Naive thymus-derived CD4-positive, alpha-beta T cell (primary cell): ENCODE results near the gene SUGCT. TPM values are rescaled to one million over a fixed set of nuclear protein-coding genes. Genes with fewer than 3 reads are reported as not detected.

Source experiments
- ATAC-seq: fragments of 150-1000 bp; cut with Tn5 transposase; 2 replicates; pipeline ENCODE4 v1.10.0; 2021; ENCODE audit warnings: mild to moderate bottlenecking, moderate library complexity
- CTCF ChIA-PET: fragments of 350-600 bp; sonication (Branson Sonifier 250); formaldehyde crosslinking; loops from one replicate; lab custom pipeline; 2021; ENCODE audit warnings: antibody characterized with exemption; lab: Charles Lee
- POLR2A ChIA-PET: fragments of 350-600 bp; sonication (Branson Sonifier 250); formaldehyde crosslinking; loops from one replicate; lab custom pipeline; 2021; ENCODE audit warnings: antibody characterized with exemption, inconsistent platforms; lab: Charles Lee
- DNase-seq, 9 donors: peaks; one replicate each; pipeline versions ENCODE4 v3.0.0 to v3.0.0-alpha.2; 2020 to 2022; ENCODE audit warnings: mixed read lengths in 1 of 9
- H3K27ac ChIP-seq: one replicate; pipeline ENCODE4 v1.7.0; 2013; ENCODE audit warnings: mild to moderate bottlenecking, low read depth, low read length, moderate library complexity
- H3K27me3 ChIP-seq, 2 donors: one replicate each; pipeline ENCODE4 v1.7.0; 2013; ENCODE audit warnings: low read length in 2 of 2, mild to moderate bottlenecking in 2 of 2, moderate library complexity in 2 of 2; ENCODE audit not compliant: control insufficient read depth in 2 of 2, insufficient read depth in 2 of 2
- H3K36me3 ChIP-seq, 3 experiments: 1 replicate in 2 of 3; 2 replicates in 1 of 3; pipeline ENCODE4 v1.7.0; 2013; ENCODE audit warnings: low read length in 3 of 3, mild to moderate bottlenecking in 3 of 3, moderate library complexity in 1 of 3; ENCODE audit not compliant: insufficient read depth in 3 of 3, control insufficient read depth in 2 of 3
- H3K4me1 ChIP-seq, 2 donors: one replicate each; pipeline ENCODE4 v1.7.0; 2013; ENCODE audit warnings: low read length in 2 of 2, mild to moderate bottlenecking in 2 of 2, moderate library complexity in 1 of 2; ENCODE audit not compliant: control insufficient read depth in 2 of 2, insufficient read depth in 2 of 2
- H3K4me3 ChIP-seq: 2 replicates; pipeline ENCODE4 v1.7.0; 2013; ENCODE audit warnings: mild to moderate bottlenecking, low read length
- H3K9me3 ChIP-seq, 3 experiments: 1 replicate in 2 of 3; 2 replicates in 1 of 3; pipeline ENCODE4 v1.7.0; 2013; ENCODE audit warnings: low read length in 3 of 3; ENCODE audit not compliant: control insufficient read depth in 2 of 3
- H3K27ac Mint-ChIP-seq, 9 donors: one replicate each; pipeline ENCODE4 v1.8.0; 2020 to 2022; ENCODE audit warnings: mixed read lengths in 9 of 9, mild to moderate bottlenecking in 8 of 9, moderate library complexity in 5 of 9, inconsistent platforms in 2 of 9
- H3K27me3 Mint-ChIP-seq, 5 donors: one replicate each; pipeline ENCODE4 v1.8.0; 2021 to 2022; ENCODE audit warnings: mixed read lengths in 5 of 5, mild to moderate bottlenecking in 1 of 5
- H3K36me3 Mint-ChIP-seq, 5 donors: one replicate each; pipeline ENCODE4 v1.8.0; 2020 to 2022; ENCODE audit warnings: mixed read lengths in 5 of 5, mild to moderate bottlenecking in 3 of 5, inconsistent platforms in 1 of 5
- H3K4me1 Mint-ChIP-seq, 7 donors: one replicate each; pipeline ENCODE4 v1.8.0; 2020 to 2022; ENCODE audit warnings: mixed read lengths in 7 of 7, mild to moderate bottlenecking in 3 of 7, inconsistent platforms in 1 of 7
- H3K4me3 Mint-ChIP-seq, 10 donors: one replicate each; pipeline ENCODE4 v1.8.0; 2020 to 2022; ENCODE audit warnings: mild to moderate bottlenecking in 10 of 10, mixed read lengths in 10 of 10, moderate library complexity in 6 of 10, inconsistent platforms in 2 of 10
- H3K9me3 Mint-ChIP-seq, 11 donors: one replicate each; pipeline ENCODE4 v1.8.0; 2020 to 2022; ENCODE audit warnings: mixed read lengths in 11 of 11, mild to moderate bottlenecking in 4 of 11, inconsistent platforms in 1 of 11, moderate library complexity in 1 of 11
- intact Hi-C, 2 donors: fragments of 100-400 bp; cut with micrococcal nuclease; formaldehyde crosslinking; loops; one replicate each; pipeline ENCODE4 v1.15.1; 2023
- polyA plus RNA-seq, 2 donors: library from polyadenylated mRNA; unstranded; fragments of 300-500 nt; fragmentation: Illumina TruSeq; gene quantifications; one replicate each; pipeline ENCODE4 v1.2.3, GENCODE V29; 2021
- total RNA-seq, 6 experiments: library from RNA in 5 of 6; stranded (reverse) in 5 of 6; gene quantifications; 1 replicate in 5 of 6; 2 replicates in 1 of 6; pipeline ENCODE4 v1.2.3 and lab custom pipeline; 2021 to 2026

The SUGCT gene
- total and polyA plus RNA-seq, 7 experiments from 2014 or later, result 0.95 to 2.7 (median 2.2) TPM; not detected in 1

DNA sequence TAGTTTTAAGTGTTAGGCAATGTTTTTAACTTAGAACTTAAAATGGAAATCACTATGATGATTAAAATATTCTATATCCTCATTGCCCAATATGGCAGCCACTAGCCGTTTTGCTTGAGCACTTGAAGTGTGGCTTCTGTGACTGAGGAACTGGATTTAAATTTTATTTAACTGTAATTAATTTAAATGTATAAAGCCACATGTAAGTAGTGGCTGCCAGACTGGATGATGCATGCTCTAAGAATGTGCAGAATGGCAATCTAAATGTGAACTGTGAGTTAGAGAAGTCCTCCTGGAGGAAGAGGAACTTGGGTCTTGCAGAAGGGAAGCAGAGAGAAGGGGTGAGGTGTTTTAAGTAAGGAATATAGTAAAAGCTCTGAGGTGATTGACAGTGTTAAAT is 451.4 kb downstream of the SUGCT start:
- H3K4me3 ChIP-seq, result no peak overlapping the region
- CTCF ChIA-PET, result no interaction called here

DNA sequence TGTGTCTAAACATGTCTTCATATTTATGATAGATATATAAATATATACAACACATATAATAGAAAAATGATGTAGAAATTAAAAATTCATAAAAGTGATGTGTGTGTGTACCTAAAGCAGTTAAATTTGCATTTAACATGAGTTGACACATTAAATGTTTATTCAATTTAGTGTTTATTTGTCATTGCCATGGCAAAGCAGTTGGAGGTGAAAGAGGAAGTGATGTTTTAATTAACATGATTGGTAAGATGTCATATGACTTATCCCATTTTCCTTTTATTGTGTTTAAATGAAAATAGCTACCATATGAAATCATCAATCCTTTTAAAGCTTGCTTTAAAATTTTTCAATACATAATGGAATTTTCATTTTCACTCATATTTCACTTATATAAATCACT is 452.6 kb downstream of the SUGCT start:
- Mint-ChIP-seq H3K27me3 (no peaks in the 10 kb centered on the region), H3K27ac (no peak overlapping the region), H3K9me3 (peaks cover 0 to 12% (median 0%) of the 10 kb centered on the region in 11 donors), H3K4me3 (no peak overlapping the region), H3K36me3 (no peaks in the 10 kb centered on the region), H3K4me1 (no peaks in the 10 kb centered on the region)
- no peaks in the 10 kb centered on the region for H3K4me1 ChIP-seq
- no peaks in the 10 kb centered on the region for H3K27me3 ChIP-seq
- DNase-seq, result no peak
- no peak for ATAC-seq
- CTCF ChIA-PET, result no interaction called here
- no peak overlapping the region for H3K27ac ChIP-seq
- POLR2A ChIA-PET, result no interaction called here
- no peaks in the 10 kb centered on the region for H3K9me3 ChIP-seq
- H3K36me3 ChIP-seq, result no peaks in the 10 kb centered on the region
- intact Hi-C loops, result no loop called here
- H3K4me3 ChIP-seq, result no peak overlapping the region

More for the DNA sequence above, 451.4 kb downstream of the SUGCT start:
- Mint-ChIP-seq H3K36me3 (no peaks in the 10 kb centered on the region), H3K27me3 (no peaks in the 10 kb centered on the region), H3K4me1 (no peaks in the 10 kb centered on the region), H3K4me3 (no peak overlapping the region), H3K9me3 (peaks cover 0 to 8% (median 0%) of the 10 kb centered on the region in 11 donors), H3K27ac (no peak overlapping the region)
- POLR2A ChIA-PET, result no interaction called here
- no peak overlapping the region for H3K27ac ChIP-seq
- H3K4me1 ChIP-seq, result no peaks in the 10 kb centered on the region
- no peaks in the 10 kb centered on the region for H3K9me3 ChIP-seq
- intact Hi-C loops, result no loop called here
- no peaks in the 10 kb centered on the region for H3K27me3 ChIP-seq
- no peak for ATAC-seq
- no peaks in the 10 kb centered on the region for H3K36me3 ChIP-seq
- DNase-seq, result no peak

DNA sequence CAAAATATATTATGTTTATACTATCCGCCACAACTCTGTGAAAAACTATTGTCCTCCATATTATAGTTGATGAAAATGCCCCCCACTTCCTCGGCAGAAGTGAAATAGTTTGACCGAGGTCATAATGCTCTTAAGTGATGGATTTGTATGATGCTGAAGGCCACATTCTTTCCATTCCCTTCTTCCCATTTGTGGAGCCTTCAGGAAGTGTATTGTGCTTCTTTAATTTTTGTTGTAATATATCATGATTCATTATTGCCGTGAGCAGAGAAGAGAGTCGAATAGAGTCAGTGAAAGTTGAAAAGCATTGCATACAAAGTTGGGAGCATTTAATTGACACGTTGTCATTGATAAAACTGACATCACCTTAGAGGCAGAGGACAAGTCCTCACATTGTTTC is 460.3 kb downstream of the SUGCT start:
- Mint-ChIP-seq H3K27ac (no peak overlapping the region), H3K36me3 (peaks cover 0 to 7% (median 0%) of the 10 kb centered on the region in 5 donors), H3K9me3 (peaks cover 0 to 17% (median 2%) of the 10 kb centered on the region in 11 donors), H3K27me3 (no peaks in the 10 kb centered on the region), H3K4me1 (peaks cover 3 to 21% (median 20%) of the 10 kb centered on the region in 7 donors), H3K4me3 (no peak overlapping the region)
- CTCF ChIA-PET, result no interaction called here
- no peak overlapping the region for H3K4me3 ChIP-seq
- no peaks in the 10 kb centered on the region for H3K9me3 ChIP-seq
- no peaks in the 10 kb centered on the region for H3K27me3 ChIP-seq
- H3K4me1 ChIP-seq, result peaks cover 0 to 5% of the 10 kb centered on the region in 2 donors
- POLR2A ChIA-PET, result no interaction called here
- H3K36me3 ChIP-seq, result no peaks in the 10 kb centered on the region
- H3K27ac ChIP-seq, result no peak overlapping the region
- ATAC-seq, result no peak
- intact Hi-C loops, result no loop called here
- DNase-seq, result no peak

DNA sequence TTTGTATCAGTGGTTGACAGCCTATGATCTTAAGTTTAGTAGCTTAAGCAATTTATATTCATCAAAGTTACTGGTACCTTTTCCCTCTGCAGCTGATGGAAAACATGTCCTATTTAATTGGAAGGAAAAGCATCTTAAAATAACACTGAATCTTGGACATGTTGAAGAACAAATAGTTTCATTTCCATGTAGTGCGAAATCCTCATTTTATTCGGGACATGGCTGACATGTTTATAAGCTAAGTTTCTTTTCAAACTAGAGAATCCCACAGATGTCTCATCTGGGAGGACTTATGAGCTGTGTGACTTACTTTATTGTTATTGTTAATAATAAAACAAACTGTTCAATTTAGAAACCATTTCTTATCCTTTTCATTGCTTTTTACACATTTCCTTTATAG is 461.0 kb downstream of the SUGCT start:
- Mint-ChIP-seq H3K36me3 (peaks cover 0 to 7% (median 0%) of the 10 kb centered on the region in 5 donors), H3K9me3 (peaks cover 0 to 17% (median 0%) of the 10 kb centered on the region in 11 donors), H3K4me3 (no peak overlapping the region), H3K27me3 (peaks cover 0 to 7% (median 0%) of the 10 kb centered on the region in 5 donors), H3K4me1 (peaks cover 3 to 23% (median 21%) of the 10 kb centered on the region in 7 donors), H3K27ac (no peak overlapping the region)
- ChIA-PET POLR2A (no interaction called here), CTCF (no interaction called here)
- peaks cover 0 to 5% of the 10 kb centered on the region in 2 donors for H3K4me1 ChIP-seq
- H3K27me3 ChIP-seq, result no peaks in the 10 kb centered on the region
- ATAC-seq (no peak), DNase-seq (no peak)
- H3K4me3 ChIP-seq, result no peak overlapping the region
- H3K36me3 ChIP-seq, result no peaks in the 10 kb centered on the region
- H3K9me3 ChIP-seq, result no peaks in the 10 kb centered on the region
- H3K27ac ChIP-seq, result no peak overlapping the region
- intact Hi-C loops, result no loop called here

DNA sequence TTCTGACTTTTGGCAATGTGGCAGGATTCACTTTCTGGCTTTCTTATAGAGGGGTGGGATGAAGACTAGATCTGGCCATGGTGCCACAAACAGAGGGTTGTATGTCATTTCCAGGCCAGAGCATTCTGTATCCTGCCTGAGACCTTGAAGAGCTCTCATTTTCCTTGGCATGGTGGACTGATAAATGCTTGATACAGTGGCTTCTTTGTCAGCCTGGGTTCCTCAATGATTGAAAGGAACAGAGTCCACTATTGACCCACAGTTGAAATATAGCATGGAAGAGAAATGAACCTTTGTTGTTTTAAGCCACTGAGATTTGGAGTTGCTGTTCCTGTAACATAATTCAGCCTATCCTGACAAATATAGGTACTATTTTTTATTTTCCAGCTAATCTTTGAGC is 462.7 kb downstream of the SUGCT start:
- H3K9me3 Mint-ChIP-seq, result peaks cover 0 to 12% (median 0%) of the 10 kb centered on the region in 11 donors
- peaks cover 0 to 7% (median 6%) of the 10 kb centered on the region in 5 donors for H3K27me3 Mint-ChIP-seq
- no peak overlapping the region for H3K27ac Mint-ChIP-seq
- H3K4me3 Mint-ChIP-seq, result no peak overlapping the region
- intact Hi-C loops, result no loop called here
- DNase-seq, result no peak
- Histone ChIP-seq H3K4me1 (peaks cover 0 to 5% of the 10 kb centered on the region in 2 donors), H3K36me3 (no peaks in the 10 kb centered on the region), H3K27me3 (no peaks in the 10 kb centered on the region), H3K27ac (no peak overlapping the region), H3K9me3 (no peaks in the 10 kb centered on the region), H3K4me3 (no peak overlapping the region)
- ChIA-PET POLR2A (no interaction called here), CTCF (no interaction called here)
- ATAC-seq, result no peak
- peaks cover 3 to 23% (median 21%) of the 10 kb centered on the region in 7 donors for H3K4me1 Mint-ChIP-seq
- peaks cover 0 to 7% (median 0%) of the 10 kb centered on the region in 5 donors for H3K36me3 Mint-ChIP-seq

DNA sequence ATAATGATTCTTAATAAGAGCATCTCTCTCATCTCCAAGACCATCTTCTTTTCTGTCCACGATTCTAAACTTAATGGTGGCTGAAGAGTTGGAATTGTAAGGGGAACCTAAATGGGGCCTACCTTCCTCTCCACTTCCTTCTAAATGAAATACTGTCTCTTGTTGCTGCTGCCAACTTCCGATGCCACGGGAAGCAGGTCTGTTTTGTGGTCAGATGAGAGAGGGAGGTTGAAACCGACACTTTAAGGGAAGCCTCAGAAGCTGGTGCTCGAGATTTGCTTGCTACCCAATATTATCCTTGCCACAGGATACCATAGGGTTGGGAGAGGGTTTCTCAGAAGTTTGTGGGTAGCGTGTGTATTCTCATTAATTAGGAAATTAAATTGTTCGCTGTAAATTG is 464.1 kb downstream of the SUGCT start:
- CTCF ChIA-PET, result no interaction called here
- Histone ChIP-seq H3K27me3 (no peaks in the 10 kb centered on the region), H3K9me3 (no peaks in the 10 kb centered on the region), H3K36me3 (no peaks in the 10 kb centered on the region), H3K4me3 (no peak overlapping the region), H3K4me1 (peaks cover 0 to 5% of the 10 kb centered on the region in 2 donors), H3K27ac (no peak overlapping the region)
- DNase-seq, result peak in 3 of 9 donors; percentile 1 to 8 (median 4)
- H3K4me1 Mint-ChIP-seq, result peaks cover 3 to 23% (median 21%) of the 10 kb centered on the region in 7 donors
- H3K27me3 Mint-ChIP-seq, result peaks cover 0 to 10% (median 7%) of the 10 kb centered on the region in 5 donors
- peaks cover 0 to 6% (median 0%) of the 10 kb centered on the region in 11 donors for H3K9me3 Mint-ChIP-seq
- POLR2A ChIA-PET, result no interaction called here
- peak; percentile 26 for ATAC-seq
- no peaks in the 10 kb centered on the region for H3K36me3 Mint-ChIP-seq
- H3K4me3 Mint-ChIP-seq, result peak overlapping the region in 3 of 10 donors; percentile 9 to 30 (median 24)
- intact Hi-C loops, result no loop called here
- no peak overlapping the region for H3K27ac Mint-ChIP-seq

DNA sequence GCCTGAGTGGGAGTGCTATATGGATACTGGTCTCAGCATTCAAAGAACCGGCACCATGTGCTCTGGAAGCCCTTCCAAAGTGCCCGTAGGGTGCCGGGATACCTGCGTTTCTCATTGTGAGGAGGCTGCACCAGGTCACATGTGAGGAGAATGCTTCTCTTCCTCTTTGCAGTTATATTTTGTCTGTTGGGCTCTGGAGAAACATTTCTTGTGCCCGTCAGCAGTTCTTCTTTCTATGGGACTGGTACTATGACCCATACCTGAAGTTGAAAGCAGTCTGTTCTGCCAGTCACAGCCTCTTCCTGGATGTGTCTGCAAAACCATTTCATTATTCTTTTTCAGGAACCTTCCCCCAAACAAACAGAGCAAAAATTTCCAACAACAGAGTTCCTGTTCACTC is 465.0 kb downstream of the SUGCT start:
- Histone ChIP-seq H3K4me1 (peaks cover 0 to 5% of the 10 kb centered on the region in 2 donors), H3K9me3 (no peaks in the 10 kb centered on the region), H3K36me3 (no peaks in the 10 kb centered on the region), H3K27ac (no peak overlapping the region), H3K4me3 (no peak overlapping the region), H3K27me3 (no peaks in the 10 kb centered on the region)
- no peak for ATAC-seq
- Mint-ChIP-seq H3K27me3 (peaks cover 0 to 16% (median 10%) of the 10 kb centered on the region in 5 donors), H3K36me3 (no peaks in the 10 kb centered on the region), H3K27ac (no peak overlapping the region), H3K9me3 (peaks cover 0 to 2% (median 0%) of the 10 kb centered on the region in 11 donors), H3K4me3 (peak overlapping the region in 1 of 10 donors; percentile 21), H3K4me1 (peaks cover 3 to 23% (median 21%) of the 10 kb centered on the region in 7 donors)
- ChIA-PET POLR2A (no interaction called here), CTCF (no interaction called here)
- intact Hi-C loops, result no loop called here
- DNase-seq, result no peak
